HEK293 (cell line): ENCODE data around the gene TCEA3.

Experiments
- ELK4 ChIP-seq: IDR thresholded peaks from 2 replicates; pipeline ENCODE4 v1.6.1; 2011; ENCODE audit warnings: mild to moderate bottlenecking, low read depth, low read length, borderline replicate concordance
- HOXD13 ChIP-seq: sonication (generic); formaldehyde crosslinking; IDR thresholded peaks from 2 replicates; pipeline ENCODE4 v1.8.0; 2022; ENCODE audit warnings: missing genetic modification reagents, borderline replicate concordance
- KLF8 ChIP-seq: fragments of 450-650 bp; formaldehyde crosslinking; IDR thresholded peaks from 2 replicates; pipeline ENCODE4 v1.5.1; 2016; ENCODE audit warnings: missing biosample characterization, missing genetic modification characterization
- MZF1 ChIP-seq: fragments of 450-650 bp; formaldehyde crosslinking; IDR thresholded peaks from 2 replicates; pipeline ENCODE4 v1.5.1; 2017; ENCODE audit warnings: missing biosample characterization, missing genetic modification characterization, borderline replicate concordance
- PRDM2 ChIP-seq: fragments of 450-650 bp; formaldehyde crosslinking; IDR thresholded peaks from 2 replicates; pipeline ENCODE4 v1.5.1; 2016; ENCODE audit warnings: missing biosample characterization, missing genetic modification characterization, borderline replicate concordance
- REST ChIP-seq: fragments of 450-650 bp; formaldehyde crosslinking; IDR thresholded peaks from 2 replicates; pipeline ENCODE4 v1.5.1; 2016; ENCODE audit warnings: missing biosample characterization, missing genetic modification characterization
- SALL2 ChIP-seq: fragments of 450-650 bp; formaldehyde crosslinking; IDR thresholded peaks from 2 replicates; pipeline ENCODE4 v1.5.0; 2017; ENCODE audit warnings: missing biosample characterization, mild to moderate bottlenecking, missing genetic modification characterization, borderline replicate concordance
- TRIM28 ChIP-seq: IDR thresholded peaks from 2 replicates; pipeline ENCODE4 v1.6.1; 2011; ENCODE audit warnings: low read length, control low read depth, borderline replicate concordance
- WT1 ChIP-seq: fragments of 450-650 bp; formaldehyde crosslinking; IDR thresholded peaks from 2 replicates; pipeline ENCODE4 v1.5.1; 2016; ENCODE audit warnings: missing biosample characterization, missing genetic modification characterization
- ZBTB17 ChIP-seq: fragments of 450-650 bp; formaldehyde crosslinking; IDR thresholded peaks from 2 replicates; pipeline ENCODE4 v1.5.1; 2016; ENCODE audit warnings: missing biosample characterization, missing genetic modification characterization
- ZBTB20 ChIP-seq: fragments of 450-650 bp; formaldehyde crosslinking; IDR thresholded peaks from 2 replicates; pipeline ENCODE4 v1.5.1; 2016; ENCODE audit warnings: missing biosample characterization, missing genetic modification characterization
- ZBTB7A ChIP-seq: fragments of 450-650 bp; formaldehyde crosslinking; IDR thresholded peaks from 2 replicates; pipeline ENCODE4 v1.5.1; 2016; ENCODE audit warnings: low read depth, missing biosample characterization, missing genetic modification characterization
- ZNF132 ChIP-seq: fragments of 450-650 bp; formaldehyde crosslinking; IDR thresholded peaks from 2 replicates; pipeline ENCODE4 v1.5.1; 2017; ENCODE audit warnings: missing biosample characterization, missing genetic modification characterization, borderline replicate concordance
- ZNF140 ChIP-seq: fragments of 450-650 bp; formaldehyde crosslinking; IDR thresholded peaks from 2 replicates; pipeline ENCODE4 v1.5.1; 2016; ENCODE audit warnings: missing biosample characterization, missing genetic modification characterization
- ZNF155 ChIP-seq: fragments of 450-650 bp; formaldehyde crosslinking; IDR thresholded peaks from 2 replicates; pipeline ENCODE4 v1.5.1; 2016; ENCODE audit warnings: missing biosample characterization, missing genetic modification characterization
- ZNF18 ChIP-seq: fragments of 450-650 bp; formaldehyde crosslinking; IDR thresholded peaks from 2 replicates; pipeline ENCODE4 v1.5.1; 2016; ENCODE audit warnings: missing biosample characterization, missing genetic modification characterization
- ZNF214 ChIP-seq: fragments of 450-650 bp; formaldehyde crosslinking; IDR thresholded peaks from 2 replicates; pipeline ENCODE4 v1.5.1; 2017; ENCODE audit warnings: missing biosample characterization, mild to moderate bottlenecking, missing genetic modification characterization, borderline replicate concordance
- ZNF248 ChIP-seq: fragments of 450-650 bp; formaldehyde crosslinking; IDR thresholded peaks from 2 replicates; pipeline ENCODE4 v1.5.1; 2017; ENCODE audit warnings: missing biosample characterization, missing genetic modification characterization
- ZNF292 ChIP-seq: fragments of 450-650 bp; formaldehyde crosslinking; IDR thresholded peaks from 2 replicates; pipeline ENCODE4 v1.5.1; 2016; ENCODE audit warnings: low read depth, missing biosample characterization, missing genetic modification characterization, borderline replicate concordance
- ZNF362 ChIP-seq: fragments of 450-650 bp; formaldehyde crosslinking; IDR thresholded peaks from 2 replicates; pipeline ENCODE4 v1.5.1; 2016; ENCODE audit warnings: missing biosample characterization, missing genetic modification characterization
- ZNF549 ChIP-seq: fragments of 450-650 bp; IDR thresholded peaks from 2 replicates; pipeline ENCODE4 v1.5.1; 2018; ENCODE audit warnings: missing biosample characterization, missing genetic modification characterization, mild to moderate bottlenecking, inconsistent platforms, moderate library complexity
- ZNF555 ChIP-seq: fragments of 450-650 bp; formaldehyde crosslinking; conservative IDR thresholded peaks from 2 replicates; pipeline ENCODE4 v1.5.1; 2017; ENCODE audit warnings: missing biosample characterization, mild to moderate bottlenecking, missing genetic modification characterization, inconsistent platforms
- ZNF560 ChIP-seq: fragments of 450-650 bp; formaldehyde crosslinking; IDR thresholded peaks from 2 replicates; pipeline ENCODE4 v1.5.1; 2017; ENCODE audit warnings: missing biosample characterization, missing genetic modification characterization, borderline replicate concordance
- ZNF701 ChIP-seq: fragments of 450-650 bp; formaldehyde crosslinking; IDR thresholded peaks from 2 replicates; pipeline ENCODE4 v1.5.1; 2016; ENCODE audit warnings: missing biosample characterization, missing genetic modification characterization
- ZNF707 ChIP-seq: fragments of 450-650 bp; formaldehyde crosslinking; IDR thresholded peaks from 2 replicates; pipeline ENCODE4 v1.5.1; 2016; ENCODE audit warnings: missing biosample characterization, missing genetic modification characterization
- ZSCAN30 ChIP-seq: fragments of 450-650 bp; IDR thresholded peaks from 2 replicates; pipeline ENCODE4 v1.5.1; 2018; ENCODE audit warnings: missing biosample characterization, mild to moderate bottlenecking, missing genetic modification characterization, moderate library complexity

TCEA3 gene

GRCh38 chr1:23344111-23344986 is 80.2 kb downstream of the TCEA3 start, which contains the start of gene HNRNPR (continued):
- no peak for TF ChIP-seq ZNF560 (tag by site-specific recombination)
- no peak for TF ChIP-seq ZNF248
- TF ChIP-seq KLF8 (tag by site-specific recombination): peak; percentile 82
- peak; percentile 62; the same call in 1 of the 2 replicates for TF ChIP-seq ZBTB7A (tag by site-specific recombination)
- TF ChIP-seq ZSCAN30 (tag by site-specific recombination): peak; percentile 66
- no peak for TF ChIP-seq ELK4
- TF ChIP-seq ZNF214 (tag by site-specific recombination): no peak
- no peak for TF ChIP-seq ZNF362
- no peak for TF ChIP-seq ZNF707
- TF ChIP-seq ZNF701 (tag by site-specific recombination): no peak
- no peak for TF ChIP-seq HOXD13 (CRISPR knock-in tag)
- no peak for TF ChIP-seq ZNF18 (tag by site-specific recombination)
- no peak for TF ChIP-seq ZNF549 (tag by site-specific recombination)
- TF ChIP-seq ZNF140: no peak
- TF ChIP-seq SALL2: no peak
- no peak for TF ChIP-seq PRDM2
- no peak for TF ChIP-seq MZF1 (tag by site-specific recombination)
- peak; percentile 96 for TF ChIP-seq ZBTB17 (tag by site-specific recombination)
- no peak for TF ChIP-seq ZNF555 (tag by site-specific recombination)
- TF ChIP-seq TRIM28: peak; percentile 77; the same call in 1 of the 2 replicates
- TF ChIP-seq WT1 (tag by site-specific recombination): no peak; the same call in 1 of the 2 replicates
- no peak for TF ChIP-seq ZNF132 (tag by site-specific recombination)
- TF ChIP-seq ZNF292: no peak
- no peak for TF ChIP-seq ZNF155 (tag by site-specific recombination)
- TF ChIP-seq REST: no peak
- peak; percentile 90 for TF ChIP-seq ZBTB20 (tag by site-specific recombination)
